Islet precursor cell (in vitro differentiated cells): ENCODE results near the gene RPS6KA1.

ENCODE experiments used
- DNase-seq: peaks from one replicate; pipeline ENCODE4 v3.0.0-alpha.2; 2018

The RPS6KA1 gene

GRCh38 chr1:26533951-26534509 is 4.5 kb downstream of the RPS6KA1 start:
- no peak for DNase-seq

GRCh38 chr1:26535201-26535600 is 5.6 kb downstream of the RPS6KA1 start:
- no peak for DNase-seq

- no peak for DNase-seq
Measured at GRCh38 chr1:26536081-26536480, 6.5 kb downstream of the RPS6KA1 start.

- no peak for DNase-seq
Measured at GRCh38 chr1:26536521-26536920, 7.0 kb downstream of the RPS6KA1 start.

GRCh38 chr1:26537951-26538352 is 8.4 kb downstream of the RPS6KA1 start:
- DNase-seq: peak; percentile 64

- peak; percentile 74 for DNase-seq
Measured at GRCh38 chr1:26538480-26539412, 9.2 kb downstream of the RPS6KA1 start.

- no peak for DNase-seq
Measured at GRCh38 chr1:26539722-26540121, 10.2 kb downstream of the RPS6KA1 start.

- DNase-seq: no peak
Measured at GRCh38 chr1:26540351-26540750, 10.8 kb downstream of the RPS6KA1 start.

GRCh38 chr1:26541431-26541815 is 11.9 kb downstream of the RPS6KA1 start:
- DNase-seq: no peak

- DNase-seq: peak; percentile 84
Measured at GRCh38 chr1:26541816-26542711, 12.5 kb downstream of the RPS6KA1 start.

GRCh38 chr1:26542771-26543451 is 13.3 kb downstream of the RPS6KA1 start:
- DNase-seq: no peak

- DNase-seq: no peak
Measured at GRCh38 chr1:26543462-26543861, 13.9 kb downstream of the RPS6KA1 start.

GRCh38 chr1:26544126-26544525 is 14.6 kb downstream of the RPS6KA1 start:
- no peak for DNase-seq

GRCh38 chr1:26545969-26546323 is 16.4 kb downstream of the RPS6KA1 start:
- DNase-seq: no peak

- no peak for DNase-seq
Measured at GRCh38 chr1:26546375-26546774, 16.8 kb downstream of the RPS6KA1 start.

GRCh38 chr1:26546819-26547218 is 17.3 kb downstream of the RPS6KA1 start:
- no peak for DNase-seq

- DNase-seq: no peak
Measured at GRCh38 chr1:26548841-26549240, 19.3 kb downstream of the RPS6KA1 start.

GRCh38 chr1:26550946-26551345 is 21.4 kb downstream of the RPS6KA1 start:
- no peak for DNase-seq

GRCh38 chr1:26552720-26553119 is 23.2 kb downstream of the RPS6KA1 start:
- no peak for DNase-seq

GRCh38 chr1:26553942-26554682 is 24.6 kb downstream of the RPS6KA1 start:
- no peak for DNase-seq

GRCh38 chr1:26554781-26555180 is 25.2 kb downstream of the RPS6KA1 start:
- no peak for DNase-seq

GRCh38 chr1:26555550-26555981 is 26.0 kb downstream of the RPS6KA1 start:
- no peak for DNase-seq
